Measurements from ENCODE around the gene CDKN2B.

DNA sequence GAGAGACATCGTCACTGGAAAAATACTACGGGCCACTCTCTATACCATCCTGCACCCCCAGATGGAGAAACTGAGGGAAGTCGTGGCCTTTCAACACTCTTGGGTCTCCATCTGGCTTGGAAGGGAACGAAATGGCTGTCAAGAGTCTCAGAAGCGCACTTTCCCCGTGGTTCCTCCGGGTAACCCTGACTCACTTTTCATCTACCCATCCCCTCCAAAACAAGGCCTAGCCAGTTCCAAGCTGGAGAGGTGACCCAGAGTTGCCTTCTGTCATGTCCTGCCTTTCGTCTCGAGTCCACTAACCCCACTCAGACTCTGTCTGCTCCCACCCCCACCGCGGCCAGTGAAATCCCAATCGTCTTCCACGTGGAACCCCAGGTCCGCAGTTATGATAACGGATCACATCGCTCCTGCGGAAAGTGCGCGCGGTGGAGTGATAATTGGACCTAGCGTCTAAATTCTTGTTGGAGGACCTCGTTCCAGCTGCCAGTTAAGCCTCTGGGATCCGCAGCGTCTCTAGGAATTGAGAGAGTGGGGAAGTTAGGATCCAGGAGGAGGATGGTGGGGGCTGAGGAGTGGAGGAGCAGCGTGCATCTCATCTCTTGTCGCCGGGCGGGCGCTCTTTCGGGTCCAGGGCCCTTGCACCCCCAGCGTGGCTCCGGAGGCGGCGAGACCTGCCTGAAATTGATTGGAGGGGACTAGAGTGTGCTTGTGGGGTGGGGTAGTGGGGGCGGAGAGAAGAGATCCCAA, 19.5 kb downstream of the CDKN2B start:
- TF ChIP-seq EP300 (IDR thresholded peaks at IDR 0.05) (no peak), POLR2A (IDR thresholded peaks at IDR 0.05) (no peak)

All from upper lobe of left lung (tissue), 4 donors.